AML-193 (cell line): Measurements from ENCODE around the gene PIK3R3.

ENCODE experiments used
- DNase-seq, 2 experiments: peaks; one replicate each; lab custom pipeline; 2025; lab: John Stamatoyannopoulos, UW

The PIK3R3 gene

GRCh38 chr1:46157916-46158311, 25.5 kb upstream of the PIK3R3 start:
- no peak for DNase-seq

DNA sequence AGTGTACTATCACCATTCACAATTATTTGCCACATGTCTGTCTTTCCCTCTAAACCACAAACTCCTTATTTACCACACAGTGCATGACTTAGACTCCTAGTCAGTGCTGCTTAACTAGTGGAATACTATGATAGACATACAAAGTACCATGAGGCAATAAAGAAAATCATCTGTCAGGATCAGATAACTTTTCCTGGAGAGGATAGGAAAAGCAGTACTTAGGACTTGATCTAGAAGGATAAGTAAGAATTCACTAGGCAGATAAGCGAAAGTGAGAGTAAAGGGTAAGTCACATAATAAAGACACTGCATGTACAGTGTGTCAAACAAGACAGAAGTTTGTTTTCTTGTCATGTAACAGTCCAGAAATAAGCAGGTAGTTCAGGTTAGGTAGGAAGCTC, 21.3 kb upstream of the PIK3R3 start:
- DNase-seq = no peak

- no peak for DNase-seq
Measured at GRCh38 chr1:46153228-46153627, 20.8 kb upstream of the PIK3R3 start.

DNA sequence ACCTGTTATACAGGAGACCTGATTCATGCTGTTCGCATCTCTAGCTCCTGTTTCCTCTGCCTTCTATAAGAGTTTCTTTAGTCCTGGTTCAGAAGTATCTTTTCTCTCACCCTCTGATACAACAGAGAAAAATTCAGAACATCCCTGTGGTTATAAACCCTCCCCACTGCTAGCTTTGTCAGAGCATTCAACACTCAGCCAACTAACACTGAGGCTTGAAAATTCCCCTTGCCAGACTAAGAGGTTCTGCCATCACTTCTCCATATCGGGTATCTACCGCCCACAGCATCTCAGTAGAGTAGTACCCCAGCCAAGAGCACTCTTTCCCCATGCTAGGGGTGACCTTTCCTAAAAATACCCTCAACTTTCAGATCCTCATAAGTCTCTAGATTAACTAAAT, 19.6 kb upstream of the PIK3R3 start:
- DNase-seq = no peak

DNA sequence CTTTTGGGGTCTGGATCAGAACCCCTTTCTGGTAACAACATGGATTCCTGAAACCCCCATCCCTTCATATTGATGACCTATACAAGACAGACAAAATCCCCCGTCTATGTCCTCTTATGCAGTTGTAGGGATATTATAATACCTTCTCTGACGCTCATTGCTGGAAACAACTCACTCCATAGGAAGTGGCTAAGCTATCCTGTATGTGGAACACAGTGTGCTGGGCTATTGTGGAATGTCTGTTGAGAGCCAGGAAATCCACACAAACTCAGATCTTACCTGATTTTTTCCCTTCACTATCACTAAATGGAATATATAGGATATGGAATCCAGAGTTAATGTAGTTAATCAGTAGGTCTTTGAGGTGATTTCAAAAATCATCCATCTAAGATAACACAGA, 17.7 kb upstream of the PIK3R3 start:
- DNase-seq = no peak

GRCh38 chr1:46148318-46148717, 15.9 kb upstream of the PIK3R3 start:
- no peak for DNase-seq

- DNase-seq = no peak
Measured at GRCh38 chr1:46137916-46138315, 5.5 kb upstream of the PIK3R3 start.

- DNase-seq = no peak
Measured at GRCh38 chr1:46136711-46137110, 4.3 kb upstream of the PIK3R3 start.

DNA sequence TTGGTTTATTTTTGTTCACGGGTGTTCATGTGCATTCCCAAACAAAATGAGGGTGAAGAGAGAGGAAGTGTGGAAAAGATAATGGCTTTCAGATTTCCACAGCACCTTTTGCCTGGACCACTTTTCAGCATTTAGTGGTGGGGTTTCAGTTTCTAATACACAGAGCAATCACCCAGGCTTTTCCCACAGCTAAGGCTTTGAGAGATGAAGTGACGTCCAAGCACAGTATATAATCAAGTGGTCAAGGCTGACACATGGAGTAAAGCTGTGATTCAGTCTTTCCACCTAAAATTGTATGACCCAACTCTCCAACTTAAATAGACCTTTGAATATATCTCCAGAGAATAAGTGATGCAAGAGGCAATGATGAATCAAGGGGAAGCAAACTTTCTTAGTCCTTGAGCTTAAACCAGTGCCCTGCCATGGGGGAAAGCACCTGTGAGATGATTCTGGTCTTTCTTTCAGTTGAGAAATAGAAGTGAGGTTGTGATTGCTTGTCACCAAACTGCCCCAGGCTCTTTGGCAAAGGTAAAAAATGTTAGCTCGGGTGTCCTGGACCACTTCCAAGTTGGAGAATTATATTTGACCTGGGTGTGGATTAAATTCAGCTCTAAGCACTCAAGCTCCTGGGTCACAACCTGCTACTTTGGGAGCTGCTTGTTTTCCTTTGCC, 2.4 kb upstream of the PIK3R3 start:
- no peak for DNase-seq

- no peak for DNase-seq
Measured at GRCh38 chr1:46133781-46134350, 1.4 kb upstream of the PIK3R3 start.

DNA sequence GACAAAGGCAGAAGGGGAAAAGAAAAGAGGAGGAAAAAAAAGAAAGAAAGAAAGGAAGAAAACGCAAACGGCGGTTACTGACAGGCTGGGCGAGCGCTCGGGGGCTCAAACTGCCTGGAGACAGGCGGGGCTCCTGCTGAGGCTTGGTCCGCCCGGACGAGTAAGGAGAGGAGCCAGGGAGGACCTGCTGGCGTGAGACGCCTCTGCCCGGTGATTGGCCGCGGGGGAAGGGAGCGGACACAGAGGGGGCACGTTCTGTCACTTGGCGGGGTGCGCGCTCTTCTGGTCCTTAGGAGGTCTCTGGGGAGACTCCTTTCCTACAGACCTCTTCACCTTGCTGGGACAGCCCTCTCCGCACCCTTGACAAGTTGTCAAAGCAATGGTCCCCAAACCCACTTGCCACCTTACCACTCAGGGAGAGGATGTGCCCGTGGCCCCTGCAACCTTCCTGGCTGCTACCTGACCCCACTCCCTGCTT, 791 bp upstream of the PIK3R3 start:
- DNase-seq = no peak

- no peak for DNase-seq
Measured at GRCh38 chr1:46131712-46132528, 509 bp downstream of the PIK3R3 start.

DNA sequence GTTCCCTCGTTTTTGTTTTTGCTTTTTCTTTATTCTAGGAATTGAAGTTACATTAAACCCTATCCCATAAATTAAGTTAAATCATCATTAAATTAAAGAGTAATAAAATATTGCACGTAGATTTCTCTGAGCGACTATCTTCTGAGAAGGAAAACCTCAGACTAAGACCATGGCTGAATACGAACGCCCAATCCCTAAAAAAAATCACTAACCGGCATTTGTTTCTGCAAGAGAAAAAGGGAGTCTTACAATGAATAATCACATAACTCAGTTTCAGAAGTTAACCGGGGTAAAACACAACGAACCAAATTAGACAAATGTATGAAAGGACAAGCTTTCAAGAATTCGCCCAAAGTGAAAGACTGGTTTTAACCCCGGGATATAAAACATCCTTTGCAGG, 1.3 kb downstream of the PIK3R3 start:
- DNase-seq = no peak

DNA sequence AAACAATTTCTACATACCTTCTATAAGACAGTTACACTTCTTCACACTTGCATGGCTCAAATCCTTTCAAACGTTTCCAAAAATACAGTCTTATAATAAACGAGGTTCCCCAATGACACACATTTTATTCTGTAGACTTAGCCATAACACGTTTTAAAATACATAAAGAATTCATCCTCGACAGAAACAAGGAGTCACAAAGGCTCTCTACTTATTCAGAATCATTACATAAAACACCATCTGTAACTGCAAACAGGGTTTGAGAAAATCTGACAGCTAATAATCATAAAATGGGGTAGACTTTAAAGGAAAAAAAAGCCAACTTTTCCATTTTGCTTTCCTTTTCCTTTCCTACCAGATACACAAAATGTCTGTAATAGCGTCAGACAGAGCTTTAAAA, 1.8 kb downstream of the PIK3R3 start:
- no peak for DNase-seq

GRCh38 chr1:46130121-46130520, 2.3 kb downstream of the PIK3R3 start:
- no peak for DNase-seq

GRCh38 chr1:46128344-46128743, 4.1 kb downstream of the PIK3R3 start:
- DNase-seq = no peak

- DNase-seq = no peak
Measured at GRCh38 chr1:46118856-46119255, 13.6 kb downstream of the PIK3R3 start.

DNA sequence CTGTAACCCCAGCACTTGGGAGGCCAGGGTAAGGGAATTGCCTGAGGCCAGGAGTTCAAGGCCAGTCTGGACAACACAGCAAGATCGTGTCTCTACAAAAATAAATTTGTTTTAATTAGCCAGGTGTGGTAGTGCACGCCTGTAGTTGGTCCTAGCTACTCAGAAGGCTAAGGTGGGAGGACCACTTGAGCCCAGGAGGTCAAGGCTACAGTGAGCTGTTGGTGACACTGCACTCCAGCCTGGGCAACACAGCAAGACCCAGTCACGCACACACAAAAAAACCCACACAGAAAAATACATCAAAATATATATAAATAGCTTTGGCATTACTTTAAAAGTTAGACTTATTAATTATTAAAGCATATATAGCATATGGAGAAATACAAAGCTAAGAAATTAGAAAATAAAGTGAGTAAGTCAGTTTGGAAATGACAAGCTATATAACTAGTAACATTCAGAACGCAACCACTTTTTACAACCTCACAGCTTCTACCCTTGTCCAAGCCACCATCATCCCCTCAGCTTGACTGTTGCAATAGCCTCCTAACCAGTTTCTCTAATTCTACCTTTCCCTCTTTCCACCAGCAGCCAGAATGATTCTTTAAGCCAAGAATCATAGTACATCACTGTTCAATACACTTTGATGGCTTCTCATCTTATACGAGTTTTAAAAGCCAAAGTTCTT, 14.5 kb downstream of the PIK3R3 start:
- no peak for DNase-seq

- DNase-seq = no peak
Measured at GRCh38 chr1:46114925-46115603, 17.4 kb downstream of the PIK3R3 start.

- DNase-seq = no peak
Measured at GRCh38 chr1:46113948-46114347, 18.5 kb downstream of the PIK3R3 start.

DNA sequence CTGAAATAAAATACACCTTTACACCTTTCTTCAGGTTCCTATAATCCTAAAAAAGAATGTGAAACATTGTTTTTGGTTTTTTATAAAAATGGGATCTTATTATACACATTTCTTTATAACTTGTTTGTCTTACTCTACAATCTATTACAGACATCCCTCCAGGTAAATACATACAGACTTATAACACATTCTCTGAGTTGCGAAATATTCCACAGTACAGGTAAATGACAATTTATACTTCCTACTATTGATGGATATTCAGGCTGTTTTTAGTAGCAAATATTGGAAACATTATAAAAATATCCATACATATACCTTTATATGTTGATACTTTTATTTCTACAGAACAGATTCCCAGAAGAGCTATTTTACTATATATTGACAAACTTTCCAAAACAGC, 20.3 kb downstream of the PIK3R3 start:
- DNase-seq = no peak

GRCh38 chr1:46110521-46110920, 21.9 kb downstream of the PIK3R3 start:
- DNase-seq = no peak
